Activated naive CD8-positive, alpha-beta T cell treated with anti-CD3 and anti-CD28 coated beads, Interleukin-2, amount 50 U/mL, for 24 hours (primary cell): ENCODE data around the gene ZNF558.
"Not testable (repeated sequence)": the region's sequence is repeated elsewhere in the genome, so short reads cannot be mapped to it uniquely, and the experiment has no call there.

Experiments used
- ATAC-seq: fragments of 150-1000 bp; cut with Tn5 transposase; one replicate; pipeline ENCODE4 v1.10.0; 2021
- DNase-seq: peaks from one replicate; pipeline ENCODE4 v3.0.0; 2021
- H3K27ac Mint-ChIP-seq: one replicate; pipeline ENCODE4 v1.8.0; 2021; ENCODE audit warnings: mild to moderate bottlenecking, mixed read lengths
- H3K27me3 Mint-ChIP-seq: one replicate; pipeline ENCODE4 v1.8.0; 2021; ENCODE audit warnings: mixed read lengths
- H3K36me3 Mint-ChIP-seq: one replicate; pipeline ENCODE4 v1.8.0; 2021; ENCODE audit warnings: low read depth, mixed read lengths
- H3K4me1 Mint-ChIP-seq: one replicate; pipeline ENCODE4 v1.8.0; 2021; ENCODE audit warnings: mixed read lengths
- H3K4me3 Mint-ChIP-seq: one replicate; pipeline ENCODE4 v1.8.0; 2021; ENCODE audit warnings: mild to moderate bottlenecking, moderate library complexity, mixed read lengths
- H3K9me3 Mint-ChIP-seq: one replicate; pipeline ENCODE4 v1.8.0; 2021; ENCODE audit warnings: mixed read lengths

The ZNF558 gene

GRCh38 chr19:8827277-8827676 is 4.8 kb downstream of the ZNF558 start:
- Mint-ChIP-seq H3K36me3 (peaks cover 40% of the 10 kb centered on the region), H3K27ac (no peak overlapping the region), H3K27me3 (no peaks in the 10 kb centered on the region), H3K4me1 (peaks cover 13% of the 10 kb centered on the region), H3K4me3 (no peak overlapping the region), H3K9me3 (no peaks in the 10 kb centered on the region)
- DNase-seq (no peak), ATAC-seq (no peak)

DNA sequence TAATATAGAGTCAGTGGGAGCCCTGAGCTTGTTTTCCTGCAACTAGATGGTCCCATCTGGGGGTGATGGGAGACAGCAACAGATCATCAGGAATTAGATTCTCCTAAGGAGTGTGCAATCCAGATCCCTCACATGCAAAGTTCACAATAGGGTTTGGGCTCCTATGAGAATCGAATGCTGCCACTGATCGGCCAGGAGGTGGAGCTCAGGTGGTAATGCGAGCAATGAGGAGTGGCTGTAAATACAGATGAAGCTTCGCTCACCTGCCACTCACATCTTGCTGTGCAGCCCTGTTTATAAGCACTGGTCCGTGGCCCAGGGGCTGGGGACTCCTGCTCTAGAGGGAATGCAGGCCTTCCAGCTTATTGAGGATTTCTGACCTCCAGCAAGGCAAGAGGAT is 5.7 kb downstream of the ZNF558 start:
- Mint-ChIP-seq H3K27me3 (no peaks in the 10 kb centered on the region), H3K4me3 (no peak overlapping the region)
- DNase-seq, result no peak

DNA sequence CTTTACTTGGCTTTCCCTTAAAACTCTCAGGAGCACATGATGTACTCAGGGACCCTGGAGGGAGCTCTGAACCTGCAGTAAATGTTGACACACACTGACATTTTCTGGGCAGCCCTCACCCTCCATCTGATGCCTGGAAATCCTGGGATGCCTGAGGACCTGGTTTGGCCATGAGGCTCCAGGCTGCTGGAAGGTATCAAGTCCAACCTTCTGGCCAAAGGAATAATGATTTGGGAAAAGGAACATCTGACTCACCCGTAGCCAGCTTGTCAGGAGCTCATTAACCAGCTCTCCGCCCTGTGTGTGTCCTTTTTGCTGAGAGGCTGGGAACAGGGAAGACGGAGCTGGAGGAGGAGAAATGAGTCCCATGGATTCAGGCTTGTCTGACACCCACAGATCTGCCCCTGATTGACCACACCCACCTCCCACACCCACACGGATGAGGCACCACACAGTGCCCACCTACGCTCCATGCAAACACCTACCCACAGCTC is 10.3 kb downstream of the ZNF558 start:
- Mint-ChIP-seq H3K27ac (no peak overlapping the region), H3K27me3 (no peaks in the 10 kb centered on the region), H3K36me3 (peaks cover 79% of the 10 kb centered on the region), H3K4me1 (peaks cover 2% of the 10 kb centered on the region), H3K9me3 (peaks cover 28% of the 10 kb centered on the region), H3K4me3 (no peak overlapping the region)
- no peak for ATAC-seq
- no peak for DNase-seq

More for the DNA sequence above, 5.7 kb downstream of the ZNF558 start:
- Mint-ChIP-seq H3K4me1 (peaks cover 9% of the 10 kb centered on the region), H3K9me3 (no peaks in the 10 kb centered on the region), H3K27ac (no peak overlapping the region), H3K36me3 (peaks cover 49% of the 10 kb centered on the region)
- no peak for ATAC-seq

DNA sequence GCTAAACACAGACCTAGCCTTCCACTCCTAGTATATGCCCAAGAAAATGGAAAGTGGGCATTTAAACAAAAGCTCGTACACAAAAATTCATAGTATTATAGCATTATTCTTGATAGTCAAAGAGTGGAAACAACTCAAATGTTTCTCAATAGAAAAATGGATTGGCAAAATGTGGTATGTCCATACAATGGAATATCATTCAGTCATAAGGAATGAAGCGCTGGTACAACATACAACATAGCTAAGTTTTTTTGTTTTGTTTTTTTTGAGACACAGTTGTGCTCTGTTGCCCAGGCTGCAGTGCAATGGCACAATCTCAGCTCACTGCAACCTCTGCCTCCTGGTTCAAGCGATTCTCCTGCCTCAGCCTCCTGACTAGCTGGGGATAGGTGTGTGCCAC is 11.9 kb downstream of the ZNF558 start:
- Mint-ChIP-seq H3K27me3 (no peaks in the 10 kb centered on the region), H3K4me3 (no peak overlapping the region), H3K9me3 (peaks cover 43% of the 10 kb centered on the region), H3K4me1 (no peaks in the 10 kb centered on the region), H3K27ac (no peak overlapping the region), H3K36me3 (peaks cover 90% of the 10 kb centered on the region)
- ATAC-seq (no peak), DNase-seq (no peak)

- Mint-ChIP-seq H3K36me3 (peaks cover 97% of the 10 kb centered on the region), H3K27ac (no peak overlapping the region), H3K4me3 (no peak overlapping the region), H3K9me3 (peaks cover 78% of the 10 kb centered on the region), H3K27me3 (no peaks in the 10 kb centered on the region), H3K4me1 (no peaks in the 10 kb centered on the region)
- DNase-seq, result no peak
- no peak for ATAC-seq
Observed at GRCh38 chr19:8815780-8816179, 16.3 kb downstream of the ZNF558 start.

- no peak for ATAC-seq
- Mint-ChIP-seq H3K36me3 (peaks cover 98% of the 10 kb centered on the region), H3K4me1 (no peaks in the 10 kb centered on the region), H3K27me3 (no peaks in the 10 kb centered on the region), H3K9me3 (peaks cover 80% of the 10 kb centered on the region), H3K27ac (no peak overlapping the region), H3K4me3 (no peak overlapping the region)
- DNase-seq, result no peak
Observed at GRCh38 chr19:8814176-8814575, 17.9 kb downstream of the ZNF558 start.

- Mint-ChIP-seq H3K27me3 (no peaks in the 10 kb centered on the region), H3K4me1 (no peaks in the 10 kb centered on the region), H3K36me3 (peaks cover 97% of the 10 kb centered on the region), H3K9me3 (peaks cover 72% of the 10 kb centered on the region), H3K4me3 (no peak overlapping the region), H3K27ac (no peak overlapping the region)
- DNase-seq (no peak), ATAC-seq (no peak)
Observed at GRCh38 chr19:8811315-8812172, 20.6 kb downstream of the ZNF558 start.

GRCh38 chr19:8806661-8807060 is 25.4 kb downstream of the ZNF558 start:
- DNase-seq (no peak), ATAC-seq (no peak)
- Mint-ChIP-seq H3K36me3 (peaks cover 81% of the 10 kb centered on the region), H3K9me3 (peaks cover 56% of the 10 kb centered on the region), H3K4me1 (no peaks in the 10 kb centered on the region), H3K27ac (no peak overlapping the region), H3K27me3 (no peaks in the 10 kb centered on the region), H3K4me3 (no peak overlapping the region)

DNA sequence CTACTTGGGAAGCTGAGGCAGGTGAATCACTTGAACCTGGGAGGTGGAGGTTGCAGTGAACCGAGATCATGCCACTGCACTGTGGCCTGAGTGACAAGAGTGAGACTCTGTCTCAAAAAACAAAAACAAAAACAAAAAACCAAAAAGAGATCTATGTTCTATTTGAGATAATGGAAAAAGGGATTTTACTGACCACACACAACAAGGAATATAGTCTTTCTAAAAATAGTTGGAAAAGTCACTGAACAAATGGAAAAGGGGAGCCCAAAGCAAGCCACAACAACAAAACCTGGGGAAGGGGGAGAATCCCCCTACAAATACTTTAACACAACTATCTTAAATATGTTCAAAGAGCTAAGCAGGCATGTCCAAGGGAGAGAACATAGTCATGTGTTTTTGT is 37.3 kb downstream of the ZNF558 start:
- ATAC-seq (no peak), DNase-seq (no peak)
- Mint-ChIP-seq H3K36me3 (peaks cover 2% of the 10 kb centered on the region), H3K9me3 (peaks cover 22% of the 10 kb centered on the region), H3K27ac (no peak overlapping the region), H3K27me3 (peaks cover 4% of the 10 kb centered on the region), H3K4me1 (no peaks in the 10 kb centered on the region), H3K4me3 (no peak overlapping the region)

DNA sequence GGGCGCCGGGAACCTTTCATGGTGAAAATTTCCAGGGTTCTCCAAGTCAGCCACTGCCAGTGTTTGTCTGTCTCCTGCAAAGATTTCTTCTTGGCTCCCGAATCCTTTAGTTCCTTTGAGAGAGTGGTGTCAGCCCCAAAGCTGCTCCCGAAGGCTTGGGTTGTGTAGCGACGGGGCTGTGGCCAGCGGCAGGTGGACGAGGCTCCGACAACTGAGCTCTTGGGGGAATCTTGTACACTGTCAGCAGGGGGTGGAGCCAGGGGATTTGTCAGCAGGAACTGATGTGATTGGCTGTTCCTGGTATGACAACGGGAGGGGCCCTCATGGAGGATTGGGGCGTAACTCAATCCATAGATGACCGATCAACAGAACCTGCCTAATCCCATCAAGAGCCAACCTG is 58.5 kb downstream of the ZNF558 start:
- ATAC-seq, DNase-seq, H3K27ac Mint-ChIP-seq, H3K4me3 Mint-ChIP-seq, H3K4me1 Mint-ChIP-seq, H3K9me3 Mint-ChIP-seq, H3K27me3 Mint-ChIP-seq, H3K36me3 Mint-ChIP-seq: not testable (repeated sequence)

DNA sequence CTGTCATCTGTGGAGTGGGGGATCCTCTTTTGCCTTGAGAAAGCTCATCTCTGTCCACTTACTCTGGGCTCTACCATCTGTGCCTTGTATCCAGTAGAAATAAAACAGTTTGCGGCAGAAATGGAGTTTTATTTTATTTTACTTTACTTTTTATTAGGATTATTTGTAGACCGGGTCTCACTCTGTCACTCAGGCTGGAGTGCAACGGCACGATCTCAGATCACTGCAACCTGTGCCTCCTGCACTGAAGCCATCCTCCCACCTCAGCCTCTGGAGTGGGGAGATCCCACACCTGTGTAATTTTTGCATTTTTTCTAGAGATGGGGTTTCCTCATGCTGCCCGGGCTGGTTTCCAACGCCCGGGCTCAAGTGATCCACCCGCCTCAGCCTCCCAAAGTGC is 62.8 kb downstream of the ZNF558 start:
- not testable (repeated sequence) for H3K27me3 Mint-ChIP-seq, H3K27ac Mint-ChIP-seq, ATAC-seq, H3K36me3 Mint-ChIP-seq, H3K9me3 Mint-ChIP-seq, H3K4me1 Mint-ChIP-seq, DNase-seq, H3K4me3 Mint-ChIP-seq

- H3K4me3 Mint-ChIP-seq, H3K4me1 Mint-ChIP-seq, H3K27ac Mint-ChIP-seq, DNase-seq, H3K36me3 Mint-ChIP-seq, H3K9me3 Mint-ChIP-seq, ATAC-seq, H3K27me3 Mint-ChIP-seq: not testable (repeated sequence)
Observed at GRCh38 chr19:8767257-8767656, 64.8 kb downstream of the ZNF558 start.
